Glomerular visceral epithelial cell (primary cell): Measurements from ENCODE around the gene C1QTNF5.

Experiments used
- DNase-seq: peaks from one replicate; pipeline ENCODE4 v3.0.0-alpha.2; 2016; ENCODE audit errors: extremely low spot score

The C1QTNF5 gene

DNA sequence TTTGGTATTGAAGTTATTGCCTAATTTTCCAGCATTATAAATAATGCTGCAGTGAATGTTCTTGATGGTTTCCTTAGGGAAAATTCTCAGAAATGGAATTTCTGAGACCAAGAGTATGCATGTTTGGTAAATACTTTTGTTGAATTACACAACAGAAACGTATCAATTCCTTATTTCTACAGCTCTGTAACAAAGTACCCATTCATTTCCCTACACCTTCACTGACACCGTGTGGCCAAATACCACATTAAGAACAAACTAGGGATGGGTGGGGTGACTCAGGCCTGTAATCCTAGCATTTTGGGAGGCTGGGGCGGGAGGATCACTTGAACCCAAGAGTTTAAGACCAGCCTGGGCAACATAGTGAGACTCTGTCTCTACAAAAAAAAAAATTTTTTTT lies 45.5 kb downstream of the C1QTNF5 start:
- no peak for DNase-seq

DNA sequence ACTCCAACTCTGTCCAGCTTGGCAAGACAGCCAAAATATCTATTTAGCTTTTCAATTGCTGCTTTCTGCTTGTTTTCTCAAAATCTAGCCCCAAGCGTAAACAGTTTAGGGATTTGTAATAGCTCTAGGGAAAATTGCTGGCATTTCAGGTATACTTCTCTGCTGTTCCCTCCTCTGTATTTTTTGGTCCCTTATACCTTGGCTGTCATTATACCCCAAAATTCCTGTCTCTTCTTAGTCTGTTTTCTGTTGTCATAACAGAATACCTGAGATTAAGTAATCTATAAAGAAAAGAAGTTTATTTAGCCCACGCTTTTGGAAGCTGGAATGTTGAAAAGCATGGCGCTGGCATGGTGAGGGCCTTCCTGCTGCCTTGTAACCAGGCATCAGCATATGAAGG lies 47.2 kb downstream of the C1QTNF5 start:
- no peak for DNase-seq

DNA sequence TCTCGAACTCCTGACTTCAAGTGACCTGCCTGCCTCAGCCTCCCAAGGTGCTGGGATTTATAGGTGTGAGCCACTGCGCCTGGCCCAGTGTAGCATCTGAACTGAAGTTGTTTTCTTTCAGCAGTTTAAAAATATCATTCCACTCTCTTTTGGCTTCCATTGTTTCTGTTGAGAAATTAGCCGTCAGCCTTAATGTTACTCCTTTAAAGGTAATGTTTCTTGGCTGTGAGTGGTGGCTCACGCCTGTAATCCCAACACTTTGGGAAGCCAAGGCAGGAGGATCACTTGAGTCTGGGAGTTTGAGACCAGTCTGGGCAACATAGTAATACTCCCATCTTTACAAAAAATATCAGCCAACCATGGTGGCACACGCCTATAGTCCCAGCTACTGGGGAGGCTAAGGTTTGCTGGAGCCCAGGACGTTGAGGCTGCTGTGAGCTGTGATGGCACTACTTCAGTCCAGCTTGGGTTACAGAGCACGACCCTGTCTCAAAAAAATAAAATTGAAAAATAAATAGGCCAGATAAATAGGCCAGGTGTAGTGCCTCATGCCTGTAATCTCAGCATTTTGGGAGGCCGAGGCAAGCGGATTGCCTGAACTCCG lies 49.7 kb downstream of the C1QTNF5 start:
- no peak for DNase-seq
